Activated T-helper 1 cell treated with Interleukin-2 at 50 U/mL for 16 hours (primary cell): ENCODE data around the gene TCF23.
"Not testable (repeated sequence)": the region's sequence is repeated elsewhere in the genome, so short reads cannot be mapped to it uniquely, and the experiment has no call there.

ENCODE experiments used
- DNase-seq: peaks from one replicate; pipeline ENCODE4 v3.0.0-alpha.2; 2020; ENCODE audit warnings: low read depth

The TCF23 gene

DNA sequence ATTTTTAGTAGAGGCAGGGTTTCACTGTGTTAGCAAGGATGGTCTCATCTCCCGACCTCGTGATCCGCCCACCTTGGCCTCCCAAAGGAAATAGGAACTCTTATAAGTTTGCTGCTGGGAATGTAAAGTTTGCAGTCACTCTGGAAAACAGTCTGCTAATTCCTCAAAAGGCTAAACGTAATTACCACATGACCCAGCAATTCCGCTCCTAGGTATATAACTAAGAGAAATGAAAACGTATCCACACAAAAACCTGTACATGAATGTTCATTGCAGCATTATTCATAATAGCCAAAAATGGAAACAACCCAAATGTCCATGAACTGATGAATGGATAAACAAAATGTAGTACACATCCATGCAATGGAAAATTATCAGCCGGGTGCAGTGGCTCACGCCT is 41.2 kb downstream of the TCF23 start:
- no peak for DNase-seq

DNA sequence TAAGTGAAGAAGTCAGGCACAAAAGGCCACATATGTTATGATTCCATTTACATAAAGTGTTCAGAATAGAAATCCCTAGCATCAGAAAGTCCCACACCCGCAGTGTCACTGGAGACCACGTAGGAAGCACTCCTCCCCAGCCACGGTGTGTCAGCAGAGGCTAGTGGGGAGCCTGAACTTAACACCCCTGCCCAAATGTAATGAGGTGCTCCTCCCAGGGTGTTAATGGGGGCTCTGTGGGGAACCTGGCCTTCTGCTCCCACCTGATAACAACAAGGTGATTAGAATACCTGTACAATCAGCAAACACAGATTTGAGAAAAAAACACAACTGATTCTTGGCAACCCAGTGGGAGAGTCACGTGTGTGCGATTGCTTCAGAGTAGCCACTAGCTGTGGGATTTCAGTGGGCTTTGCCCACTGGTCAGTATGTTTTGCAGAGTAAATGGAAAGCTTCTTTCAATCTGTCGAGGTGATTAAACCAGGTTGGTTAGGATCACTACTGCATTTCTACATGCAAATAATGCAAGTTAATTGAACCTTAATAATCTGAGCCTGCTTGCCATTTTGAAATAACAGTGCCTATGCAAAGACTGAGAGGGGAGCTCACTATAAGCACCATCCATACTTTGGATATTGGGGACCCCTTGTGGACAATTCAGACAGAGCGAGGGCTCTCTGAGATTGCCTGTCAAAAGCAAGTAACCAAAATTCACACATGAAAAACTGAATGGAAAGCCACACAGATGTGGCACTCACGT is 42.4 kb downstream of the TCF23 start:
- no peak for DNase-seq

GRCh38 chr2:27194538-27195354 is 45.9 kb downstream of the TCF23 start:
- no peak for DNase-seq

DNA sequence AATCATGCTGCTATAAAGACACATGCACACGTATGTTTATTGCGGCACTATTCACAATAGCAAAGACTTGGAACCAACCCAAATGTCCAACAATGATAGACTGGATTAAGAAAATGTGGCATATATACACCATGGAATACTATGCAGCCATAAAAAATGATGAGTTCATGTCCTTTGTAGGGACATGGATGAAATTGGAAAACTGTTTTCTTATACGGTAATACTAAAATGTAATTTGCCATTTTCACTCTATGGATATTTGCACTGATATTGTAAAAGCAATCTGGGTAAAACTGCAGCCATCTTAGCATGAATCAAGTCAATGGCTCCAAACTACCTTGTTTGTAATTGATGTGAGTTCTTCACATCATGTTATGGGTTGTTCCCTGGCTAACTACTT is 47.0 kb downstream of the TCF23 start:
- DNase-seq, result not testable (repeated sequence)

DNA sequence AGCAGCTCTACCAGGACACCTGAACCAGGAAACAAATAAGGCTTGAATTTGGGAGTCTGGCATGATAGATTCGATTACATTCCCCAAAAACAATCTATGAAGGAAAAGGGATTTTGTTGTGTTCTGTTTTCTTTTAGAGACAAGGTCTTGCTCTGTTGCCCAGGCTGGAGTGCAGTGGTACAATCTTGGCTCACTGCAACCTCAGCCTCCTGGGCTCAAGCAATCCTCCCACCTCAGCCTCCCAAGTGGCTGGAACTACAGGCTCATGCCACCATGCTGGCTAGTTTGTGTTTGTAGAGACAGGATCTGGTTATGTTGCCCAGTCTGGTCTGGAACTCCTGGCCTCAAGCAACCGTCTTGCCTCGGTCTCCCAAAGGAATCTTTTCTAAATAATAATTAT is 49.3 kb downstream of the TCF23 start:
- not testable (repeated sequence) for DNase-seq

DNA sequence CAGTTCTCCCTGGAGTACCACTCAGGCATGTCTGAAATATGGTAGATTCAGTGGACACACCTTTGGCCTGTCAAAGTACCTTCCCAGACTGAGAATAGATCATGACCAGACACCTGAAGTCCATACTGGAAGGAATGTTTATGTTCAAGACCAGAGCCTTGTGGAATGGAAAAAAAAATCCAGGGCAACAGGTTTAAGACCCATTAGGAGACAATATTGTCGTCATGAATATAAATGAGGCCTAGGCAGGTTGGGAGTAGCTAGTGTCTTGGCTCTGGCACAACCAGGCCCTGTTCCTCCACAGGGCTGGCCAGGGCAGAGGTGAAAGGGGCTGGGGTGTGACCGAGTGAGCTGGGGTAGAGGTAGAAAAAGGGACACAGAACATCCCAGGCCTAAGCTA is 49.8 kb downstream of the TCF23 start:
- no peak for DNase-seq

GRCh38 chr2:27199241-27199640 is 50.4 kb downstream of the TCF23 start:
- DNase-seq, result no peak

GRCh38 chr2:27201675-27202074 is 52.9 kb downstream of the TCF23 start:
- DNase-seq, result no peak

GRCh38 chr2:27202854-27203253 is 54.0 kb downstream of the TCF23 start:
- DNase-seq, result no peak

DNA sequence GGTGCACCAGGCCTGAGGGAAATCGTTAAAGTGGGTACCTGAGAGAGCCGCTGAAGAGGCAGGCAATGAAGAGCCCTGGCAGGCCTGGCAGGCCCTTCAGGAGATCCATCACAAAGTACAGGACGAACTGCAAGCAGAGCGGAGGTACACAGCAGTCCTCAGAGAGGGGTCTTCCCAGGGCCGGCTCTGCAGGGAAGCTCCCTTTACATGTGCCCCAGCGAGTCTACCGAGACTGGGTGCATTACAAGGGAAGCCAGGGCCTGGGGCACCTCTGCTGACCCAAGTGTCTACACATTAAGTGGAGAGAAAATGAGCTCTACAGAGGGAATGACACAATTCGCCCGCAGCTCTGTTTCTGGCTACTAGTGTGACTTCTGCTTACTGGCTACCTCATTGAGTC is 54.9 kb downstream of the TCF23 start:
- no peak for DNase-seq

DNA sequence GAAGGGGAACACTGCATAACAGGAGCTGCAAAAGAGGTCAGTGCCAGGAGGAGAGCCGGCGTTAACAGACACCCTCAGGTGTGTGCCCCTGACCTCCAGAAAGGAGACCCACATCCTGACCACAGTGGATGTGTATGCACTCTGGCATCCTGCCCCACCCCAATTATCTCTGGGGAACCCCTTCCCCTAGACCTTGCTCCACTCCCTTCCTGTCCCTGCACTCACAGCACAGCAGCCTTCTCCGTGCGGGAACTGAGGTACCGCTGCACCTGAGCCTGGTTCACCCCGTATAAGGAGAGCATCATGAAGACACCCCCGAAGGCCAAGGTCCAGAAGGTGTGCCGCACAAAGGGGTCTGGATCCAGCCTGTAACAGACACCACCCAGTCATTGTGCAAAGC is 55.8 kb downstream of the TCF23 start:
- DNase-seq, result no peak

GRCh38 chr2:27205206-27205605 is 56.4 kb downstream of the TCF23 start:
- no peak for DNase-seq

GRCh38 chr2:27206346-27206745 is 57.5 kb downstream of the TCF23 start:
- DNase-seq, result no peak
